ENCODE data around the gene SNCAIP. TPM values are rescaled to one million over a fixed set of nuclear protein-coding genes. Genes with fewer than 3 reads are reported as not detected.

Gene SNCAIP
- total RNA-seq, 4 donors from 2014 or later: 0.88 to 13.0 (median 2.9) TPM

DNA sequence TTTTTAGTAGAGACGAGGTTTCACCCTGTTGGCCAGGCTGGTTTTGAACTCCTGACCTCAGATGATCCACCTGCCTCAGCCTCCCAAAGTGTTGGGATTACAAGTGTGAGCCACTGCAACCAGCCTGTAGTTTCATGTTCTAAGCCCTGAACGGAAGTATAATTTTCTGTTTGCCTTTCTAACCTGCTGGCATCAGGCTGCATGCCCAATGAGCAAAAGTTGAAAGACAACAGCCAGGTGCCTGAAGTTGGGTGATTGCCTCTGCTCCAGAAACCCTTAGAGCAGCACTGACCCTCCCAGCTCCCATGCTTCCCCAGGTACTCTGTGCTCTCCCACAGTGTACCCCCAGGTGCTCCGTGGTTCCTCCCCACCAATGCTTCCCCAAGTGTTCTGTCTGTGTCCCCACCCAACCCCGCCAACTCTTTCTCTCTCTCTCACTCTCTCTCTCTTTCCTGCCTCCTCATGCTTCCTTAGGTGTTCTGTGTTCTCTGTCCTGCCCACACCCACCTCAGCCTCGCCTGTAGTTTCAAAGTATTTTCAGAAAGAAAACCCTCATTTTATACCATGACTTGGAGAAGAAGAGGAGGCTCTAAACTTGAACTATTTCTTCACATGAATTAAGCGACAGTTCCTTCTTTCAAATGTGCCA, 145.3 kb downstream of the SNCAIP start:
- 89 to 90% methylated on average over 6 of the region's 6 CpGs for WGBS, 2 donors
- no peak for DNase-seq (ENCODE audit: low spot score in 2 of 2)
- H3K4me3 ChIP-seq (ENCODE audit: low read depth, poor library complexity, severe bottlenecking): no peak overlapping the region
- intact Hi-C loops (cut with DNase I; ENCODE audit: low total_unique reads): no loop called here
- TF ChIP-seq, protein P1, sequence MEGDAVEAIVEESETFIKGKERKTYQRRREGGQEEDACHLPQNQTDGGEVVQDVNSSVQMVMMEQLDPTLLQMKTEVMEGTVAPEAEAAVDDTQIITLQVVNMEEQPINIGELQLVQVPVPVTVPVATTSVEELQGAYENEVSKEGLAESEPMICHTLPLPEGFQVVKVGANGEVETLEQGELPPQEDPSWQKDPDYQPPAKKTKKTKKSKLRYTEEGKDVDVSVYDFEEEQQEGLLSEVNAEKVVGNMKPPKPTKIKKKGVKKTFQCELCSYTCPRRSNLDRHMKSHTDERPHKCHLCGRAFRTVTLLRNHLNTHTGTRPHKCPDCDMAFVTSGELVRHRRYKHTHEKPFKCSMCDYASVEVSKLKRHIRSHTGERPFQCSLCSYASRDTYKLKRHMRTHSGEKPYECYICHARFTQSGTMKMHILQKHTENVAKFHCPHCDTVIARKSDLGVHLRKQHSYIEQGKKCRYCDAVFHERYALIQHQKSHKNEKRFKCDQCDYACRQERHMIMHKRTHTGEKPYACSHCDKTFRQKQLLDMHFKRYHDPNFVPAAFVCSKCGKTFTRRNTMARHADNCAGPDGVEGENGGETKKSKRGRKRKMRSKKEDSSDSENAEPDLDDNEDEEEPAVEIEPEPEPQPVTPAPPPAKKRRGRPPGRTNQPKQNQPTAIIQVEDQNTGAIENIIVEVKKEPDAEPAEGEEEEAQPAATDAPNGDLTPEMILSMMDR (IDR thresholded peaks at IDR 0.05): no peak
- no peak for TF ChIP-seq POLR2A (IDR thresholded peaks at IDR 0.05)

GRCh38 chr5:122458278-122458872, 146.3 kb downstream of the SNCAIP start:
- H3K4me3 ChIP-seq (ENCODE audit: low read depth, poor library complexity, severe bottlenecking): no peak overlapping the region
- intact Hi-C loops (cut with DNase I; ENCODE audit: low total_unique reads): no loop called here
- DNase-seq (ENCODE audit: low spot score in 2 of 2): no peak
- TF ChIP-seq POLR2A (IDR thresholded peaks at IDR 0.05): no peak
- TF ChIP-seq, protein P1 (IDR thresholded peaks at IDR 0.05): no peak
- WGBS, 2 donors: 87 to 88% methylated on average over 8 of the region's 8 CpGs

GRCh38 chr5:122462486-122462885, 150.4 kb downstream of the SNCAIP start:
- intact Hi-C loops (cut with DNase I; ENCODE audit: low total_unique reads): loop anchor here (5.0 kb wide), 1 partner anchor 655 kb away; no protein-coding TSS in a partner anchor
- DNase-seq (ENCODE audit: low spot score in 2 of 2): no peak
- TF ChIP-seq, protein P1 (IDR thresholded peaks at IDR 0.05): no peak
- no peak for TF ChIP-seq POLR2A (IDR thresholded peaks at IDR 0.05)
- no peak overlapping the region for H3K4me3 ChIP-seq (ENCODE audit: low read depth, poor library complexity, severe bottlenecking)

DNA sequence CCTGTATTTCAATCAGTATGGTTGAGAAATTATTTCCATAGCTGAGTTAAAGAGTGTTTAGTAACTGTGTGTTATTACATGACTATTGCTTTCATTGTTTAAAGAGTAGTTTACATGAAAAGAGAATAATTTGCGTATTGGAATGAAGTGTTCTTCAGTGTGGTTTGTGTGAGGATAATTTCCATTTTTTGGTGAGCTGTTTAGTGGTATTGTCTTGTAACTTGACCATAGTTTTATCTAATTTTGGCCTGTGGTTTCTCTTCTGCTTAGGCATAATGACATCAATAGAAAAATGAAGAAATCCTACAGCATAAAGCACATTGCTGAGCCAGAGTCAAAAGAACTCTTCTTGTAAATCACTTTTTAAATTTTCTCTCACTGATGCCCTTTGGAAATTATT, 151.2 kb downstream of the SNCAIP start:
- no peak overlapping the region for H3K4me3 ChIP-seq (ENCODE audit: low read depth, poor library complexity, severe bottlenecking)
- TF ChIP-seq POLR2A (IDR thresholded peaks at IDR 0.05): no peak
- TF ChIP-seq, protein P1 (IDR thresholded peaks at IDR 0.05): no peak
- DNase-seq (ENCODE audit: low spot score in 2 of 2): no peak
- intact Hi-C loops (cut with DNase I; ENCODE audit: low total_unique reads): loop anchor here (5.0 kb wide), 1 partner anchor 656 kb away; no protein-coding TSS in a partner anchor
- WGBS, 2 donors: 87 to 95% methylated on average over 1 of the region's 1 CpG

DNA sequence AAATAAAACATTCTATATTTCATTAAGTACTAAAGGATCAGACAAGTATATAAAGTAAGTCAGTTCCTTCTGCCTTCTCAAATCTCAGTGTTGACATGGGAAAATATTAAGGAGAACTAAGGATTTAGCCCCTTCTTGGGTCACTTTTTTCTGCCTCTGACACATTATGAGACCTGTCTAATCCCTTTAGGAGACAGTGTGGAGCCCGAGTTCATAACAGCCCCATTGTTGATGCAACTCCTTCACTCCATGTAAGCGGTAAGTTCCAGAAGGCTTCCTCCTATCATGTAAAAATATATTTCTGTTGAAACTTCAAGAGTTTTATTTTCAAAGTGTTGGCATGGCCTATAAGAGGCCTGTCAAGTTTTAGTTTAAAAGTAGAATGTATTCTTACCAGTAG, 152.2 kb downstream of the SNCAIP start:
- no peak for DNase-seq (ENCODE audit: low spot score in 2 of 2)
- no peak overlapping the region for H3K4me3 ChIP-seq (ENCODE audit: low read depth, poor library complexity, severe bottlenecking)
- intact Hi-C loops (cut with DNase I; ENCODE audit: low total_unique reads): loop anchor here (5.0 kb wide), 1 partner anchor 657 kb away; no protein-coding TSS in a partner anchor
- TF ChIP-seq, protein P1 (IDR thresholded peaks at IDR 0.05): no peak
- no peak for TF ChIP-seq POLR2A (IDR thresholded peaks at IDR 0.05)
- WGBS, 2 donors: 83 to 85% methylated on average over 2 of the region's 2 CpGs

All from lower leg skin (tissue), 4 donors.